ENCODE measurements around the gene CNNM1.

DNA sequence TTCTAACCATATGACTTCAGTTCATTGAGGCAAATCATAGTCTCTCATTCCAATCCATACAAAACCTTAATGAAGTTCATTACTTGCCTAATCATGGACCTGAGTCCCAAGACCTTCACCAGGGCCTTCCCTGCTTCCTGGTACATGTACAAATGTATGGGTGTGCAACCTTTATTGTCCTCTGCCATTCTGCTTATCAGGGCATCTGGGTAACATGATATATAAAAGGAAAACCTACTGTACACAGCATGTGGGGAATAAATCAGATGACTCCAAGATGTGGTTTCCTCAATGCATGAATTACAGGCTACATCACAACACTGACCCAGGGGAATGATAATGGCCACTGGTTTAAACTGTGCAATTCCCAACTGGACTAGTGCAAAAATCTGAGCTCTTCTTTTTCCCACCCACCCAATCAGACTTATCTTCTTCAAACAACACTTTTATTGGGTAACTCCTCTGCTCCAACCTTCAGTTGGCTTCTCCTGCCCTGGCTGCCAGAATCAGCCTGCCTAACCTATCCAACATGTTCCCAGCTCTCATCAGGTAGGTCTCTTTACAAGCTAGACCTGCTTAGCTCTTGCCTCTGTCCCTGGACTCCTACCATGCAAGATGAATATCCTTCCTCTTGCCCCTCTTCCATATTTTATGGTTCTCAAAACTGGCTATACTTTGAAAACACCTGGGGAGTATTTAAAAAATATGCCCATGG is 89.9 kb downstream of the CNNM1 start:
- TF ChIP-seq CTCF (IDR thresholded peaks at IDR 0.05) (no peak), POLR2A (IDR thresholded peaks at IDR 0.05) (no peak)
